ENCODE data around the gene MIPEP. TPM values are rescaled to one million over a fixed set of nuclear protein-coding genes. Genes with fewer than 3 reads are reported as not detected.

MIPEP gene
- total RNA-seq, 4 donors from 2014 or later = 12.1 to 20.3 (median 16.0) TPM

DNA sequence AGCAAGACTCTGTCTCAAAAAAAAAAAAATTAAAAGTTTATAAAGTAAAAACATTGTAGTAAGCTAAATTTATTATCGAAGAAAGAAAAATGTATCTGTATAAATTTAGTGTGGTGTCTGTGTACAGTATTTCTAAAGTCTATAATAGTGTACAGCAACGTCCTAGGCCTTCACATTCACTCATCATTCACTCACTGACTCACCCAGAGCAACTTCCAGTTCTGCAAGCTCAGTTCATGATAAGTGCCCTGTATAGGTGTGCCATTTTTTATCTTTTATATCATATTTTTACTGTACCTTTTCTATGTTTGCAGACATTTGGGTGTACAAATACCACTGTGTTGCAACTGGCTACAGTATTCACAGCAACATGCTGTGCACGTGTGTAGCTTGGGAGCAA, 200.9 kb downstream of the MIPEP start:
- no peaks in the 10 kb centered on the region for H3K27me3 ChIP-seq
- peaks cover 0 to 9% (median 0%) of the 10 kb centered on the region in 4 donors for H3K9me3 ChIP-seq
- peak; percentile 29 for DNase-seq (ENCODE audit: extremely low spot score)
- H3K27ac ChIP-seq (replicated peaks in 1 of 4) = no peak overlapping the region
- H3K4me1 ChIP-seq = no peaks in the 10 kb centered on the region
- no peak for TF ChIP-seq CTCF (IDR thresholded peaks at IDR 0.05)
- no peak for TF ChIP-seq EP300 (IDR thresholded peaks at IDR 0.05)
- no peak for TF ChIP-seq POLR2AphosphoS5 (IDR thresholded peaks at IDR 0.05)
- TF ChIP-seq POLR2A (IDR thresholded peaks at IDR 0.05; ENCODE audit: low read depth) = no peak
- no peak overlapping the region for H3K4me3 ChIP-seq
- intact Hi-C loops (cut with DNase I) = no loop called here
- WGBS = 74% methylated on average over 3 of the region's 3 CpGs
- no peaks in the 10 kb centered on the region for H3K36me3 ChIP-seq

- no peak for DNase-seq (ENCODE audit: extremely low spot score)
- Histone ChIP-seq H3K9me3 (peaks cover 0 to 9% (median 0%) of the 10 kb centered on the region in 4 donors), H3K4me3 (no peak overlapping the region), H3K27ac (replicated peaks in 1 of 4) (no peak overlapping the region), H3K4me1 (no peaks in the 10 kb centered on the region), H3K36me3 (no peaks in the 10 kb centered on the region), H3K27me3 (no peaks in the 10 kb centered on the region)
- no peak for TF ChIP-seq EP300 (IDR thresholded peaks at IDR 0.05)
- no peak for TF ChIP-seq POLR2A (IDR thresholded peaks at IDR 0.05; ENCODE audit: low read depth)
- no peak for TF ChIP-seq POLR2AphosphoS5 (IDR thresholded peaks at IDR 0.05)
- TF ChIP-seq CTCF (IDR thresholded peaks at IDR 0.05) = no peak
- intact Hi-C loops (cut with DNase I) = no loop called here
- WGBS = 90% methylated on average over 5 of the region's 5 CpGs
These were observed 201.6 kb downstream of the MIPEP start for GRCh38 chr13:23687614-23688013.

- Histone ChIP-seq H3K27ac (replicated peaks in 1 of 4) (no peak overlapping the region), H3K27me3 (no peaks in the 10 kb centered on the region), H3K9me3 (peaks cover 0 to 9% (median 0%) of the 10 kb centered on the region in 4 donors), H3K36me3 (no peaks in the 10 kb centered on the region), H3K4me3 (no peak overlapping the region), H3K4me1 (no peaks in the 10 kb centered on the region)
- no peak for TF ChIP-seq POLR2AphosphoS5 (IDR thresholded peaks at IDR 0.05)
- TF ChIP-seq EP300 (IDR thresholded peaks at IDR 0.05) = no peak
- no peak for TF ChIP-seq POLR2A (IDR thresholded peaks at IDR 0.05; ENCODE audit: low read depth)
- TF ChIP-seq CTCF (IDR thresholded peaks at IDR 0.05) = no peak
- intact Hi-C loops (cut with DNase I) = no loop called here
- WGBS = 100% methylated on average over 3 of the region's 3 CpGs
- DNase-seq (ENCODE audit: extremely low spot score) = no peak
These were observed 202.3 kb downstream of the MIPEP start for GRCh38 chr13:23686948-23687347.

GRCh38 chr13:23685416-23685815, 203.8 kb downstream of the MIPEP start:
- Histone ChIP-seq H3K36me3 (no peaks in the 10 kb centered on the region), H3K9me3 (peaks cover 0 to 9% (median 0%) of the 10 kb centered on the region in 4 donors), H3K27me3 (no peaks in the 10 kb centered on the region), H3K27ac (replicated peaks in 1 of 4) (no peak overlapping the region), H3K4me3 (no peak overlapping the region), H3K4me1 (no peaks in the 10 kb centered on the region)
- 86% methylated on average over 1 of the region's 1 CpG for WGBS
- no peak for TF ChIP-seq POLR2AphosphoS5 (IDR thresholded peaks at IDR 0.05)
- TF ChIP-seq CTCF (IDR thresholded peaks at IDR 0.05) = no peak
- no peak for TF ChIP-seq EP300 (IDR thresholded peaks at IDR 0.05)
- TF ChIP-seq POLR2A (IDR thresholded peaks at IDR 0.05; ENCODE audit: low read depth) = no peak
- no peak for DNase-seq (ENCODE audit: extremely low spot score)
- intact Hi-C loops (cut with DNase I) = no loop called here

DNA sequence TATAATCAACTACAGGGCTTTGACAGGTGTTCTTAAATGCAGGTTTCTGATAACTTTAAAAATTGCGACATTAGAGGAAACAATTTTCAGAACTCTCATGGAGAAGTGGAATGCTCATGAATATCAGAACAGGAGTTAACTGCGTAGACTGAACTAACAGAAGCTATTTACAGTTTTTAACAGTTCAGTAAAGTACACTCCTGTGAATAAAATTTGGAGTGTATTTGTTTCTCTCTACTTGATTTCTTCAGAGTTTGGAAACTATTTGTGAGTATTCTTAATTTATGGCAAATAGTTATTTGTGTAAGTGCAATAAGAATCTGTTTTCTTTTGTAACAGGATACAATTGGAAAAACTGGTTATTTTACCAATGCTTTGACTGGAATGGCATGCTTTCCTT, 204.6 kb downstream of the MIPEP start:
- no peaks in the 10 kb centered on the region for H3K36me3 ChIP-seq
- TF ChIP-seq POLR2AphosphoS5 (IDR thresholded peaks at IDR 0.05) (no peak), POLR2A (IDR thresholded peaks at IDR 0.05; ENCODE audit: low read depth) (no peak), CTCF (IDR thresholded peaks at IDR 0.05) (no peak), EP300 (IDR thresholded peaks at IDR 0.05) (no peak)
- H3K4me1 ChIP-seq = no peaks in the 10 kb centered on the region
- no peak for DNase-seq (ENCODE audit: extremely low spot score)
- H3K27me3 ChIP-seq = no peaks in the 10 kb centered on the region
- intact Hi-C loops (cut with DNase I) = no loop called here
- 96% methylated on average over 2 of the region's 2 CpGs for WGBS
- no peak overlapping the region for H3K27ac ChIP-seq (replicated peaks in 1 of 4)
- peaks cover 0 to 9% (median 0%) of the 10 kb centered on the region in 4 donors for H3K9me3 ChIP-seq
- H3K4me3 ChIP-seq = no peak overlapping the region
